Panc1 (cell line): Measurements from ENCODE around the gene USPL1. TPM values are rescaled to one million over a fixed set of nuclear protein-coding genes. Genes with fewer than 3 reads are reported as not detected.

ENCODE experiments used
- ATAC-seq: fragments of 200-7000 bp; cut with Tn5 transposase; 2 replicates; pipeline ENCODE4 v1.9.1; 2020; ENCODE audit warnings: mild to moderate bottlenecking, moderate library complexity
- BruUV-seq: library from RNA; stranded (reverse); fragments of 400-500 nt; replicated peaks from 2 replicates; lab custom pipeline; 2021; lab: Mats Ljungman, UMichigan
- CTCF ChIA-PET: fragments of 300-600 bp; sonication (Branson Sonifier 250); formaldehyde crosslinking; loops from one replicate; lab custom pipeline; 2022; ENCODE audit warnings: antibody characterized with exemption; lab: Charles Lee
- POLR2A ChIA-PET: fragments of 300-600 bp; sonication (Branson Sonifier 250); formaldehyde crosslinking; loops from one replicate; lab custom pipeline; 2022; ENCODE audit warnings: antibody characterized with exemption; lab: Charles Lee
- DNase-seq: peaks from one replicate; pipeline ENCODE4 v3.0.0-alpha.2; 2010; ENCODE audit warnings: low read depth, low spot score
- H3K27ac ChIP-seq: 2 replicates; pipeline ENCODE4 v1.5.1; 2011; ENCODE audit warnings: mild to moderate bottlenecking, low read length, inconsistent platforms
- H3K27me3 ChIP-seq: fragments of 200-500 bp; sonication (Bioruptor generic); 2 replicates; pipeline ENCODE4 v1.6.0; 2014; ENCODE audit warnings: low read length, inconsistent platforms; ENCODE audit not compliant: control insufficient read depth, insufficient read depth
- H3K36me3 ChIP-seq: fragments of 200-500 bp; sonication (Bioruptor generic); 2 replicates; pipeline ENCODE4 v1.5.1; 2014; ENCODE audit warnings: inconsistent platforms, mild to moderate bottlenecking, low read length, moderate library complexity; ENCODE audit not compliant: control insufficient read depth, insufficient read depth
- H3K4me1 ChIP-seq: 2 replicates; pipeline ENCODE4 v1.5.1; 2011; ENCODE audit warnings: inconsistent platforms, mild to moderate bottlenecking, low read length, moderate library complexity; ENCODE audit not compliant: control insufficient read depth, insufficient read depth
- H3K4me3 ChIP-seq, 2 experiments: 2 replicates each; pipeline ENCODE4 v1.5.1; 2011 to 2012; ENCODE audit warnings: low read depth in 2 of 2, low read length in 2 of 2, mild to moderate bottlenecking in 2 of 2, inconsistent platforms in 1 of 2, moderate library complexity in 1 of 2
- H3K9me3 ChIP-seq: fragments of 200-500 bp; sonication (Bioruptor generic); 2 replicates; pipeline ENCODE4 v1.5.1; 2014; ENCODE audit warnings: low read depth, mild to moderate bottlenecking, inconsistent platforms, low read length, moderate library complexity; ENCODE audit not compliant: control insufficient read depth, insufficient read depth
- POLR2AphosphoS5 ChIP-seq: IDR thresholded peaks from 2 replicates; pipeline ENCODE4 v1.6.1; 2012; ENCODE audit warnings: mild to moderate bottlenecking, low read depth, low read length, moderate library complexity
- REST ChIP-seq, 2 experiments: IDR thresholded peaks; 2 replicates each; pipeline ENCODE4 v1.6.1; 2011 to 2012; ENCODE audit warnings: low read depth in 2 of 2, control low read depth in 1 of 2, low read length in 1 of 2, mild to moderate bottlenecking in 1 of 2, moderate library complexity in 1 of 2; ENCODE audit not compliant: insufficient read depth in 1 of 2
- SIN3A ChIP-seq: IDR thresholded peaks from 2 replicates; pipeline ENCODE4 v1.6.1; 2012; ENCODE audit warnings: low read depth, mild to moderate bottlenecking, low read length, moderate library complexity, borderline replicate concordance; ENCODE audit not compliant: insufficient read depth
- TCF7L2 ChIP-seq: IDR thresholded peaks from 2 replicates; pipeline ENCODE4 v1.6.1; 2011; ENCODE audit warnings: mild to moderate bottlenecking, low read depth, low read length, inconsistent platforms
- in situ Hi-C: cut with HindIII; loops from 2 replicates; pipeline ENCODE4 v1.10.0; 2016; ENCODE audit warnings: low sequenced_read_pairs, low pct_unique_long_range_greater_than_20kb
- intact Hi-C: fragments of 100-400 bp; cut with micrococcal nuclease; formaldehyde crosslinking; loops from one replicate; pipeline ENCODE4 v1.10.0; 2022; ENCODE audit not compliant: unreplicated experiment
- total RNA-seq: library from RNA; stranded (reverse); gene quantifications from one replicate; pipeline ENCODE4 v1.2.1, GENCODE V29; 2021; ENCODE audit not compliant: unreplicated experiment
- TF ChIP-seq, protein P1 (sequence below): fragments of 450-650 bp; IDR thresholded peaks from 2 replicates; pipeline ENCODE4 v1.5.1; 2017; ENCODE audit warnings: mild to moderate bottlenecking

The USPL1 gene
- total RNA-seq, 1 experiment from 2014 or later = 19.5 TPM

DNA sequence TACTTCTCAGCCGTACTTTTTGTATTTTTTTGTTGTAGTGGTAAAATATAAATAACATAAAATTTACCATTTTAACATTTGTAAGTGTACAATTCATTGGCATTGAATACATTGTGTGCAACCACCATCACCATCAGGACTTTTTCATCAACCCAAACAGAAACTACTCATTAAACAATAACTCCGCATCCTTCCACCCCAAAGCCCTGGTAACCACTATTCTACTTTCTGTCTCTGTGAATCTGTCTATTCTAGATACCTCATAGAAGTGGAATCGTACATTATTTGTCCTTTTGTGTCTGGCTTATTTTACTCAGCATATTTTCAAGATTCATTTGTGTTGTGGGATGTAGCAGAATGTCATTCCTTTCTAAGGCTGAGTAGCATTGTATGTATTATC is 38.5 kb downstream of the USPL1 start:
- ATAC-seq (no peak), DNase-seq (no peak)
- BruUV-seq = no TSS peak
- ChIA-PET POLR2A (no interaction called here), CTCF (no interaction called here)
- Histone ChIP-seq H3K27me3 (no peaks in the 10 kb centered on the region), H3K36me3 (peaks cover 23% of the 10 kb centered on the region), H3K27ac (no peak overlapping the region), H3K9me3 (no peaks in the 10 kb centered on the region), H3K4me3 (no peak overlapping the region), H3K4me1 (0 out of 2 replicates have a peak, but pooled peaks cover 8% of the 10 kb centered on the region)
- in situ Hi-C loops = no loop called here
- TF ChIP-seq TCF7L2 (no peak), SIN3A (no peak), REST (IDR thresholded peaks at IDR 0.05; ENCODE audit: insufficient read depth in 1 of 2, low read depth in 2 of 2, low read length in 1 of 2) (no peak), POLR2AphosphoS5 (no peak)
- TF ChIP-seq, protein P1, sequence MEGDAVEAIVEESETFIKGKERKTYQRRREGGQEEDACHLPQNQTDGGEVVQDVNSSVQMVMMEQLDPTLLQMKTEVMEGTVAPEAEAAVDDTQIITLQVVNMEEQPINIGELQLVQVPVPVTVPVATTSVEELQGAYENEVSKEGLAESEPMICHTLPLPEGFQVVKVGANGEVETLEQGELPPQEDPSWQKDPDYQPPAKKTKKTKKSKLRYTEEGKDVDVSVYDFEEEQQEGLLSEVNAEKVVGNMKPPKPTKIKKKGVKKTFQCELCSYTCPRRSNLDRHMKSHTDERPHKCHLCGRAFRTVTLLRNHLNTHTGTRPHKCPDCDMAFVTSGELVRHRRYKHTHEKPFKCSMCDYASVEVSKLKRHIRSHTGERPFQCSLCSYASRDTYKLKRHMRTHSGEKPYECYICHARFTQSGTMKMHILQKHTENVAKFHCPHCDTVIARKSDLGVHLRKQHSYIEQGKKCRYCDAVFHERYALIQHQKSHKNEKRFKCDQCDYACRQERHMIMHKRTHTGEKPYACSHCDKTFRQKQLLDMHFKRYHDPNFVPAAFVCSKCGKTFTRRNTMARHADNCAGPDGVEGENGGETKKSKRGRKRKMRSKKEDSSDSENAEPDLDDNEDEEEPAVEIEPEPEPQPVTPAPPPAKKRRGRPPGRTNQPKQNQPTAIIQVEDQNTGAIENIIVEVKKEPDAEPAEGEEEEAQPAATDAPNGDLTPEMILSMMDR = no peak
- intact Hi-C loops = no loop called here

DNA sequence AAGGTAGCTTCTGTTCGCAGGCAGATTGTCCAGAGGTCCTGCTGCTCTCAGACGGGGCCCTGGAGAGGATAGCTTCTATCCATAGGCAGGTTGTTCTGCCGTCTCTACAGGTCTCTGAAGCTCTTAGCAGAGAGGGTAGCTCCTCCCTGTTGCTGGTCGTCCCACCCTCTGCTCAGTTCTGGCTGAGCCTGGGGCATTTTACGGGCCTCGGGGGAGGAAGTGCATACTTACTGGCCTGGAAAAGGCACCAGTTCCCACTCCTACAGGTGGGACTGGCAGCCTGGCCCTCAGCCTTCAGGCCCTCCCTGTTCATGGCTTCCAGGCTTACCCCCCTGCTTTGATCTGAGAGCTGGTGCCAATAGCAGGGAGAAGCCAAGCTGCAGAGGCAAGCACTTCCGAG is 42.3 kb downstream of the USPL1 start:
- Histone ChIP-seq H3K36me3 (peaks cover 17% of the 10 kb centered on the region), H3K4me1 (0 out of 2 replicates have a peak, but pooled peaks cover 8% of the 10 kb centered on the region), H3K27ac (no peak overlapping the region), H3K4me3 (no peak overlapping the region), H3K27me3 (no peaks in the 10 kb centered on the region), H3K9me3 (no peaks in the 10 kb centered on the region)
- in situ Hi-C loops (no loop called here), intact Hi-C loops (no loop called here)
- CTCF ChIA-PET = no interaction called here
- peak; percentile 72 for ATAC-seq
- TF ChIP-seq TCF7L2 (no peak), REST (IDR thresholded peaks at IDR 0.05; ENCODE audit: insufficient read depth in 1 of 2, low read depth in 2 of 2, low read length in 1 of 2) (no peak), POLR2AphosphoS5 (no peak; the same call in 1 of the 2 replicates), SIN3A (no peak)
- TF ChIP-seq, protein P1 = no peak
- DNase-seq = no peak
- no TSS peak for BruUV-seq
- POLR2A ChIA-PET = interaction anchor here (0.6 kb wide), 1 partner anchor 13 kb away, joined by 16 read pairs; no protein-coding TSS in a partner anchor
